A549 (cell line): ENCODE results near the gene ARMC7.

Experiments
- EHMT2 ChIP-seq: fragments of 200-600 bp; sonication (generic); IDR thresholded peaks from 2 replicates; pipeline ENCODE4 v1.6.1; 2016; ENCODE audit warnings: antibody characterized with exemption, low read depth, mild to moderate bottlenecking, moderate library complexity
- EP300 ChIP-seq, 2 experiments: fragments of >200 bp; sonication (Bioruptor Twin); formaldehyde crosslinking; IDR thresholded peaks; 2 replicates in 1 of 2; 3 replicates in 1 of 2; pipeline ENCODE4 v1.6.1; 2016 to 2017
- FOSL2 ChIP-seq, 2 experiments: fragments of 450-650 bp in 1 of 2; fragments of >200 bp in 1 of 2; sonication (Bioruptor Twin) in 1 of 2; formaldehyde crosslinking; IDR thresholded peaks; 2 replicates each; pipeline versions ENCODE4 v1.5.0 to v1.6.1; 2016 to 2020; ENCODE audit warnings: mild to moderate bottlenecking in 1 of 2, moderate library complexity in 1 of 2
- HOXB5 ChIP-seq: fragments of 250-450 bp; sonication (Bioruptor Pico); IDR thresholded peaks from 2 replicates; pipeline ENCODE4 v1.5.0; 2020; ENCODE audit warnings: mild to moderate bottlenecking, moderate library complexity
- JUNB ChIP-seq: fragments of >200 bp; sonication (Bioruptor Twin); formaldehyde crosslinking; IDR thresholded peaks from 2 replicates; pipeline ENCODE4 v1.6.1; 2016
- KDM1A ChIP-seq: fragments of 200-600 bp; sonication (generic); IDR thresholded peaks from 2 replicates; pipeline ENCODE4 v1.6.1; 2016; ENCODE audit warnings: low read depth, mild to moderate bottlenecking
- MAFK ChIP-seq: fragments of 450-650 bp; IDR thresholded peaks from 2 replicates; pipeline ENCODE4 v1.6.1; 2014; ENCODE audit not compliant: partially characterized antibody
- POLR2A ChIP-seq: IDR thresholded peaks from 2 replicates; pipeline ENCODE4 v1.6.1; 2012; ENCODE audit warnings: mild to moderate bottlenecking, low read length
- TP53 ChIP-seq: fragments of 250-450 bp; sonication (Bioruptor Pico); IDR thresholded peaks from 2 replicates; pipeline ENCODE4 v1.5.0; 2021; ENCODE audit warnings: mild to moderate bottlenecking, moderate library complexity
- USF2 ChIP-seq: fragments of 450-650 bp; IDR thresholded peaks from 2 replicates; pipeline ENCODE4 v1.6.1; 2014; ENCODE audit warnings: antibody characterized with exemption
- TF ChIP-seq, protein P1 (sequence below): IDR thresholded peaks from 2 replicates; pipeline ENCODE4 v1.6.1; 2012; ENCODE audit warnings: low read depth, borderline replicate concordance
- TF ChIP-seq, protein P2 (sequence below): fragments of >200 bp; sonication (Bioruptor Twin); formaldehyde crosslinking; IDR thresholded peaks from 3 replicates; pipeline ENCODE4 v1.5.1; 2016
- TF ChIP-seq, protein P3 (sequence below): fragments of 200-600 bp; sonication (generic); IDR thresholded peaks from 2 replicates; pipeline ENCODE4 v1.6.1; 2016; ENCODE audit warnings: antibody characterized with exemption, mild to moderate bottlenecking, moderate library complexity
- TF ChIP-seq, protein P4 (sequence below): fragments of 150-350 bp; IDR thresholded peaks from 2 replicates; pipeline ENCODE4 v1.6.1; 2014; ENCODE audit warnings: low read depth, mild to moderate bottlenecking, low read length

DNA sequence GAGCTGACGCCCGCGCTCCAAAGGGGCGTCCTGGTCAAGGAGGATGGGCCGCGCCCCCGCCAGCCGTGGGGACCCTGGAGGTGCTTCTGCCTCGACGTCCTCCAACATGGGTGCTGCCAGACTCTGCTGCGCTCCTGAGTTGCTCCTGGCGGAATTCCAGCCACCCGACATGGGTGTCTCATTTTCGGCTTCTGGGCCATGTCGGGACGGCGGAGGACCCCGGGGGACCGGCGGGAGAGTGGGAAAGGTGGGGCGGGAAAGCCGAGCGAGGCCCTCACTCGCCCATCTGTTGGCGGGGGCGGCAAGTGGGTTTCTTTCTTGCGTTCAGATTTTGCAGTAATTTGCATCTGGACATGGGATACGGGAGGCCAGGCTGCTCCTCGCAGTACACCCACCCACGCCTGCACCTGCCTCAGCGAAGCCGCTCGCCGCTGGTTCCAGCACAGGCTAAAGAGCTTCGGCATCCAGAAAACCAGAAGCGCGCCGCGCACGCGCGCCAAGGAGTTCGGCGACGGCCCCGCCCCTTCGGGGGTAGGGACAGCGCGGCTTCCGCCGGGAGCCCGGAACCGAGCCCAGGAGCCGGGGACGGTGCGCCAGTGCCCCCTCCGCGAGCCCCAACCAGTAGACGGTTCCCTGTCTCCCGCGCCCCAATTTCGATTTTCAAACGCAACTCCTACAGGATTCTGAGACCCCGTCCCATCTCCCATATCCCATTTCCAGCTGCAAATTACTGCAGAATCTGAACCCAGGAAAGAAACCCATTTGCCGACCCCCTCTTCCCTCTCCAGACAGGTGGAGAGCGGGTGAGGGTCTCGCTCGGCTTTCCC lies at the start of gene ARMC7:
- TF ChIP-seq, protein P1, sequence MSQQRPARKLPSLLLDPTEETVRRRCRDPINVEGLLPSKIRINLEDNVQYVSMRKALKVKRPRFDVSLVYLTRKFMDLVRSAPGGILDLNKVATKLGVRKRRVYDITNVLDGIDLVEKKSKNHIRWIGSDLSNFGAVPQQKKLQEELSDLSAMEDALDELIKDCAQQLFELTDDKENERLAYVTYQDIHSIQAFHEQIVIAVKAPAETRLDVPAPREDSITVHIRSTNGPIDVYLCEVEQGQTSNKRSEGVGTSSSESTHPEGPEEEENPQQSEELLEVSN, result peak; percentile 89
- TF ChIP-seq JUNB, result no peak
- TF ChIP-seq, protein P2, sequence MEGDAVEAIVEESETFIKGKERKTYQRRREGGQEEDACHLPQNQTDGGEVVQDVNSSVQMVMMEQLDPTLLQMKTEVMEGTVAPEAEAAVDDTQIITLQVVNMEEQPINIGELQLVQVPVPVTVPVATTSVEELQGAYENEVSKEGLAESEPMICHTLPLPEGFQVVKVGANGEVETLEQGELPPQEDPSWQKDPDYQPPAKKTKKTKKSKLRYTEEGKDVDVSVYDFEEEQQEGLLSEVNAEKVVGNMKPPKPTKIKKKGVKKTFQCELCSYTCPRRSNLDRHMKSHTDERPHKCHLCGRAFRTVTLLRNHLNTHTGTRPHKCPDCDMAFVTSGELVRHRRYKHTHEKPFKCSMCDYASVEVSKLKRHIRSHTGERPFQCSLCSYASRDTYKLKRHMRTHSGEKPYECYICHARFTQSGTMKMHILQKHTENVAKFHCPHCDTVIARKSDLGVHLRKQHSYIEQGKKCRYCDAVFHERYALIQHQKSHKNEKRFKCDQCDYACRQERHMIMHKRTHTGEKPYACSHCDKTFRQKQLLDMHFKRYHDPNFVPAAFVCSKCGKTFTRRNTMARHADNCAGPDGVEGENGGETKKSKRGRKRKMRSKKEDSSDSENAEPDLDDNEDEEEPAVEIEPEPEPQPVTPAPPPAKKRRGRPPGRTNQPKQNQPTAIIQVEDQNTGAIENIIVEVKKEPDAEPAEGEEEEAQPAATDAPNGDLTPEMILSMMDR, result peak; percentile 18; the same call in 1 of the 3 replicates
- 0 out of 2 replicates have a peak, but pooled peaks have one; percentile 73 for TF ChIP-seq TP53
- TF ChIP-seq HOXB5 (CRISPR knock-in tag), result no peak
- TF ChIP-seq, protein P3, sequence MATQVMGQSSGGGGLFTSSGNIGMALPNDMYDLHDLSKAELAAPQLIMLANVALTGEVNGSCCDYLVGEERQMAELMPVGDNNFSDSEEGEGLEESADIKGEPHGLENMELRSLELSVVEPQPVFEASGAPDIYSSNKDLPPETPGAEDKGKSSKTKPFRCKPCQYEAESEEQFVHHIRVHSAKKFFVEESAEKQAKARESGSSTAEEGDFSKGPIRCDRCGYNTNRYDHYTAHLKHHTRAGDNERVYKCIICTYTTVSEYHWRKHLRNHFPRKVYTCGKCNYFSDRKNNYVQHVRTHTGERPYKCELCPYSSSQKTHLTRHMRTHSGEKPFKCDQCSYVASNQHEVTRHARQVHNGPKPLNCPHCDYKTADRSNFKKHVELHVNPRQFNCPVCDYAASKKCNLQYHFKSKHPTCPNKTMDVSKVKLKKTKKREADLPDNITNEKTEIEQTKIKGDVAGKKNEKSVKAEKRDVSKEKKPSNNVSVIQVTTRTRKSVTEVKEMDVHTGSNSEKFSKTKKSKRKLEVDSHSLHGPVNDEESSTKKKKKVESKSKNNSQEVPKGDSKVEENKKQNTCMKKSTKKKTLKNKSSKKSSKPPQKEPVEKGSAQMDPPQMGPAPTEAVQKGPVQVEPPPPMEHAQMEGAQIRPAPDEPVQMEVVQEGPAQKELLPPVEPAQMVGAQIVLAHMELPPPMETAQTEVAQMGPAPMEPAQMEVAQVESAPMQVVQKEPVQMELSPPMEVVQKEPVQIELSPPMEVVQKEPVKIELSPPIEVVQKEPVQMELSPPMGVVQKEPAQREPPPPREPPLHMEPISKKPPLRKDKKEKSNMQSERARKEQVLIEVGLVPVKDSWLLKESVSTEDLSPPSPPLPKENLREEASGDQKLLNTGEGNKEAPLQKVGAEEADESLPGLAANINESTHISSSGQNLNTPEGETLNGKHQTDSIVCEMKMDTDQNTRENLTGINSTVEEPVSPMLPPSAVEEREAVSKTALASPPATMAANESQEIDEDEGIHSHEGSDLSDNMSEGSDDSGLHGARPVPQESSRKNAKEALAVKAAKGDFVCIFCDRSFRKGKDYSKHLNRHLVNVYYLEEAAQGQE, result no peak; the same call in 1 of the 2 replicates
- TF ChIP-seq POLR2A, result peak; percentile 83
- no peak for TF ChIP-seq USF2
- no peak for TF ChIP-seq MAFK
- TF ChIP-seq FOSL2 (IDR thresholded peaks at IDR 0.05), result no peak
- no peak for TF ChIP-seq FOSL2 (CRISPR knock-in tag; IDR thresholded peaks at IDR 0.05)
- TF ChIP-seq EP300 (IDR thresholded peaks at IDR 0.05), result no peak
- TF ChIP-seq, protein P4, sequence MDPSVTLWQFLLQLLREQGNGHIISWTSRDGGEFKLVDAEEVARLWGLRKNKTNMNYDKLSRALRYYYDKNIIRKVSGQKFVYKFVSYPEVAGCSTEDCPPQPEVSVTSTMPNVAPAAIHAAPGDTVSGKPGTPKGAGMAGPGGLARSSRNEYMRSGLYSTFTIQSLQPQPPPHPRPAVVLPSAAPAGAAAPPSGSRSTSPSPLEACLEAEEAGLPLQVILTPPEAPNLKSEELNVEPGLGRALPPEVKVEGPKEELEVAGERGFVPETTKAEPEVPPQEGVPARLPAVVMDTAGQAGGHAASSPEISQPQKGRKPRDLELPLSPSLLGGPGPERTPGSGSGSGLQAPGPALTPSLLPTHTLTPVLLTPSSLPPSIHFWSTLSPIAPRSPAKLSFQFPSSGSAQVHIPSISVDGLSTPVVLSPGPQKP, result no peak
- no peak for TF ChIP-seq KDM1A
- TF ChIP-seq EHMT2, result no peak
